H9 (cell line): ENCODE results near the gene KRTAP19-4. TPM values are rescaled to one million over a fixed set of nuclear protein-coding genes. Genes with fewer than 3 reads are reported as not detected.

ENCODE experiments used
- DNase-seq: peaks from one replicate; pipeline ENCODE4 v3.0.0-alpha.2; 2017
- H2AFZ ChIP-seq: one replicate; pipeline ENCODE4 v1.6.1; 2013; ENCODE audit warnings: mild to moderate bottlenecking, low read length, control low read depth, moderate library complexity
- H2AK5ac ChIP-seq: 2 replicates; pipeline ENCODE4 v1.6.1; 2013; ENCODE audit warnings: low read length, control low read depth, mixed read lengths; ENCODE audit not compliant: insufficient read length
- H2BK120ac ChIP-seq: one replicate; pipeline ENCODE4 v1.6.1; 2013; ENCODE audit warnings: low read depth, mild to moderate bottlenecking, low read length, control low read depth, inconsistent platforms; ENCODE audit not compliant: poor library complexity, severe bottlenecking
- H2BK12ac ChIP-seq: 2 replicates; pipeline ENCODE4 v1.6.1; 2013; ENCODE audit warnings: low read length, control low read depth, mixed read lengths, low read depth; ENCODE audit not compliant: insufficient read length
- H2BK15ac ChIP-seq: 2 replicates; pipeline ENCODE4 v1.6.1; 2013; ENCODE audit warnings: low read depth, low read length, control low read depth
- H2BK20ac ChIP-seq: one replicate; pipeline ENCODE4 v1.6.1; 2013; ENCODE audit warnings: low read depth, mild to moderate bottlenecking, low read length, control low read depth, inconsistent platforms; ENCODE audit not compliant: poor library complexity, severe bottlenecking
- H2BK5ac ChIP-seq: 2 replicates; pipeline ENCODE4 v1.6.1; 2013; ENCODE audit warnings: low read length, control low read depth, mixed read lengths; ENCODE audit not compliant: insufficient read length
- H3K14ac ChIP-seq: 2 replicates; pipeline ENCODE4 v1.6.1; 2013; ENCODE audit warnings: low read length, control low read depth; ENCODE audit not compliant: insufficient read depth
- H3K18ac ChIP-seq: 2 replicates; pipeline ENCODE4 v1.6.1; 2013; ENCODE audit warnings: low read depth, mild to moderate bottlenecking, mixed read lengths, low read length, control low read depth; ENCODE audit not compliant: insufficient read length
- H3K23ac ChIP-seq: 2 replicates; pipeline ENCODE4 v1.6.1; 2013; ENCODE audit warnings: low read length, control low read depth, mixed read lengths, low read depth; ENCODE audit not compliant: insufficient read length
- H3K23me2 ChIP-seq: 2 replicates; pipeline ENCODE4 v1.6.1; 2013; ENCODE audit warnings: low read depth, mild to moderate bottlenecking, mixed read lengths, low read length, control low read depth; ENCODE audit not compliant: insufficient read length, poor library complexity, severe bottlenecking
- H3K27ac ChIP-seq: 2 replicates; pipeline ENCODE4 v1.5.1; 2013; ENCODE audit warnings: low read length, control low read depth, mixed read lengths, low read depth; ENCODE audit not compliant: insufficient read length
- H3K27me3 ChIP-seq: 2 replicates; pipeline ENCODE4 v1.6.1; 2013; ENCODE audit warnings: low read length, control low read depth, inconsistent platforms; ENCODE audit not compliant: insufficient read depth
- H3K4ac ChIP-seq: 2 replicates; pipeline ENCODE4 v1.6.1; 2013; ENCODE audit warnings: low read depth, mild to moderate bottlenecking, control low read depth, inconsistent platforms, low read length, moderate library complexity
- H3K4me1 ChIP-seq: 2 replicates; pipeline ENCODE4 v1.6.1; 2013; ENCODE audit warnings: low read length, control low read depth, inconsistent platforms; ENCODE audit not compliant: insufficient read depth
- H3K4me2 ChIP-seq: 2 replicates; pipeline ENCODE4 v1.6.1; 2013; ENCODE audit warnings: low read length, control low read depth, mixed read lengths; ENCODE audit not compliant: insufficient read length, insufficient read depth
- H3K56ac ChIP-seq: 2 replicates; pipeline ENCODE4 v1.6.1; 2013; ENCODE audit warnings: low read depth, mild to moderate bottlenecking, mixed read lengths, low read length, control low read depth; ENCODE audit not compliant: insufficient read length
- H3K79me1 ChIP-seq: 2 replicates; pipeline ENCODE4 v1.6.1; 2013; ENCODE audit warnings: low read depth, mild to moderate bottlenecking, moderate library complexity, low read length, control low read depth, inconsistent platforms; ENCODE audit not compliant: insufficient read depth, poor library complexity, severe bottlenecking
- H3K79me2 ChIP-seq: 2 replicates; pipeline ENCODE4 v1.6.1; 2013; ENCODE audit warnings: low read length, control low read depth, inconsistent platforms; ENCODE audit not compliant: insufficient read depth
- H3K9ac ChIP-seq: 2 replicates; pipeline ENCODE4 v1.6.1; 2013; ENCODE audit warnings: low read length, control low read depth, mixed read lengths; ENCODE audit not compliant: insufficient read length; ENCODE audit errors: extremely low read depth
- H3K9me3 ChIP-seq: one replicate; pipeline ENCODE4 v1.6.1; 2013; ENCODE audit warnings: low read depth, low read length, inconsistent platforms; ENCODE audit not compliant: control insufficient read depth
- H3T11ph ChIP-seq: one replicate; pipeline ENCODE4 v1.6.1; 2013; ENCODE audit warnings: mild to moderate bottlenecking, low read length, control low read depth, inconsistent platforms
- H4K20me1 ChIP-seq: one replicate; pipeline ENCODE4 v1.6.1; 2013; ENCODE audit not compliant: control insufficient read depth, insufficient read length, insufficient read depth
- H4K5ac ChIP-seq: 2 replicates; pipeline ENCODE4 v1.6.1; 2013; ENCODE audit warnings: low read depth, mild to moderate bottlenecking, mixed read lengths, low read length, control low read depth; ENCODE audit not compliant: insufficient read length
- H4K8ac ChIP-seq: replicated peaks from 2 replicates; pipeline ENCODE4 v1.6.1; 2013; ENCODE audit warnings: low read length, control low read depth, mixed read lengths, low read depth; ENCODE audit not compliant: insufficient read length
- H4K91ac ChIP-seq: 2 replicates; pipeline ENCODE4 v1.6.1; 2013; ENCODE audit warnings: low read depth, mild to moderate bottlenecking, moderate library complexity, mixed read lengths, low read length, control low read depth; ENCODE audit not compliant: insufficient read length
- H3K27ac Mint-ChIP-seq, 3 experiments: 2 replicates in 2 of 3; 3 replicates in 1 of 3; pipeline ENCODE4 v1.8.0; 2020 to 2021; ENCODE audit warnings: mixed read lengths in 3 of 3, mild to moderate bottlenecking in 1 of 3, moderate library complexity in 1 of 3
- H3K27me3 Mint-ChIP-seq: 2 replicates; pipeline ENCODE4 v1.8.0; 2021; ENCODE audit warnings: low read depth, mild to moderate bottlenecking, moderate library complexity, mixed read lengths
- H3K36me3 Mint-ChIP-seq, 3 experiments: 2 replicates in 2 of 3; 3 replicates in 1 of 3; pipeline ENCODE4 v1.8.0; 2020 to 2021; ENCODE audit warnings: low read depth in 3 of 3, mixed read lengths in 3 of 3; ENCODE audit not compliant: insufficient read depth in 1 of 3
- H3K4me1 Mint-ChIP-seq, 2 experiments: 2 replicates each; pipeline ENCODE4 v1.8.0; 2020; ENCODE audit warnings: mixed read lengths in 2 of 2
- H3K4me3 Mint-ChIP-seq, 2 experiments: 2 replicates in 1 of 2; 3 replicates in 1 of 2; pipeline ENCODE4 v1.8.0; 2020 to 2021; ENCODE audit warnings: mild to moderate bottlenecking in 2 of 2, mixed read lengths in 2 of 2, moderate library complexity in 1 of 2
- H3K9me3 Mint-ChIP-seq, 2 experiments: 2 replicates in 1 of 2; 3 replicates in 1 of 2; pipeline ENCODE4 v1.8.0; 2020; ENCODE audit warnings: mild to moderate bottlenecking in 2 of 2, mixed read lengths in 2 of 2, moderate library complexity in 1 of 2
- CTCF ChIP-seq: fragments of 200-600 bp; sonication (generic); conservative IDR thresholded peaks from 3 replicates; pipeline ENCODE4 v1.8.0; 2021; ENCODE audit warnings: antibody characterized with exemption, mild to moderate bottlenecking
- WGBS: extraction: QIAGEN DNeasy Blood & Tissue Kit; methylation state at CpG from one replicate; pipeline ENCODE4 v1.1.7; 2013; ENCODE audit warnings: missing lambda C conversion rate, low lambda C conversion rate, mixed read lengths; ENCODE audit not compliant: insufficient read length; ENCODE audit errors: extremely low coverage; 5-methylcytosine and 5-hydroxymethylcytosine counted together
- total RNA-seq: library from RNA; stranded (reverse); gene quantifications from 2 replicates; pipeline ENCODE4 v1.2.1, GENCODE V29; 2021

The KRTAP19-4 gene
- total RNA-seq, 1 experiment from 2014 or later = not detected

- H3K4me2 ChIP-seq = no peak within 1 kb of the TSS
- DNase-seq = no peak
- no peak within 1 kb of the TSS for H2BK5ac ChIP-seq
- no peak within 1 kb of the TSS for H2BK15ac ChIP-seq
- no peaks in the 10 kb centered on the region for H3K9me3 ChIP-seq
- no peak within 1 kb of the TSS for H3K23ac ChIP-seq
- H4K20me1 ChIP-seq = no peaks in the 10 kb centered on the region
- Mint-ChIP-seq H3K27me3 (no peaks in the 10 kb centered on the region), H3K9me3 (peaks cover 0 to 6% of the 10 kb centered on the region in 2 experiments; a peak in 1 of 5 replicates), H3K27ac (no peak within 1 kb of the TSS; a peak in 1 of 7 replicates), H3K4me1 (peaks cover 0 to 3% of the 10 kb centered on the region in 2 experiments; a peak in 2 of 4 replicates), H3K36me3 (no peaks in the 10 kb centered on the region; a peak in 1 of 7 replicates), H3K4me3 (no peak within 1 kb of the TSS)
- no peaks in the 10 kb centered on the region for H3K27me3 ChIP-seq
- no peak within 1 kb of the TSS for H3K4ac ChIP-seq
- H2BK120ac ChIP-seq = no peak within 1 kb of the TSS
- no peak within 1 kb of the TSS for H2AK5ac ChIP-seq
- no peaks in the 10 kb centered on the region for H3K4me1 ChIP-seq
- no peaks in the 10 kb centered on the region for H3K23me2 ChIP-seq
- H3K79me1 ChIP-seq = no peaks in the 10 kb centered on the region
- no CpG with 5 or more reads among the region's 6 CpGs for WGBS
- H3K56ac ChIP-seq = no peak within 1 kb of the TSS
- no peak within 1 kb of the TSS for H4K91ac ChIP-seq
- no peak within 1 kb of the TSS for H3K18ac ChIP-seq
- no peak within 1 kb of the TSS for H4K8ac ChIP-seq
- no peak within 1 kb of the TSS for H3T11ph ChIP-seq
- no peak within 1 kb of the TSS for H2AFZ ChIP-seq
- H3K9ac ChIP-seq = no peak within 1 kb of the TSS
- H2BK12ac ChIP-seq = no peak within 1 kb of the TSS
- TF ChIP-seq CTCF = no peak
- no peaks in the 10 kb centered on the region for H3K79me2 ChIP-seq
- no peak within 1 kb of the TSS for H3K27ac ChIP-seq
- no peak within 1 kb of the TSS for H3K14ac ChIP-seq
- H2BK20ac ChIP-seq = no peak within 1 kb of the TSS
- no peak within 1 kb of the TSS for H4K5ac ChIP-seq
Measured at GRCh38 chr21:30502041-30502440, 5.1 kb upstream of the KRTAP19-4 start, which contains the start of gene KRTAP19-5. TSS of gene KRTAP19-5 (minus strand) at chr21:30502141. CDS start at chr21:30502090, 51 bp downstream.
